Caco-2 (cell line): ENCODE results near the gene AWAT2. TPM values are rescaled to one million over a fixed set of nuclear protein-coding genes. Genes with fewer than 3 reads are reported as not detected.
A peak's percentile ranks its signal among the peaks of the same experiment; 100 is the strongest.

Source experiments
- Bru-seq: library from RNA; stranded (reverse); fragments of 400-500 nt; gene quantifications from one replicate; lab custom pipeline; 2021; lab: Mats Ljungman, UMichigan
- BruChase-seq, 2 experiments: library from RNA; stranded (reverse); fragments of 400-500 nt; gene quantifications; one replicate each; lab custom pipeline; 2021; lab: Mats Ljungman, UMichigan
- BruUV-seq: library from RNA; stranded (reverse); fragments of 400-500 nt; replicated peaks from 2 replicates; lab custom pipeline; 2021; lab: Mats Ljungman, UMichigan
- CTCF ChIA-PET: fragments of 300-600 bp; sonication (Branson Sonifier 250); formaldehyde crosslinking; loops from one replicate; lab custom pipeline; 2022; ENCODE audit warnings: antibody characterized with exemption; lab: Charles Lee
- POLR2A ChIA-PET: fragments of 300-600 bp; sonication (Branson Sonifier 250); formaldehyde crosslinking; loops from one replicate; lab custom pipeline; 2022; ENCODE audit warnings: antibody characterized with exemption; lab: Charles Lee
- DNase-seq, 2 experiments: peaks; one replicate each; pipeline versions ENCODE4 v3.0.0 to v3.0.0-alpha.2; 2020 to 2022
- H3K27me3 ChIP-seq: replicated peaks from 2 replicates; pipeline ENCODE4 v1.6.0; 2011; ENCODE audit warnings: low read length; ENCODE audit not compliant: control insufficient read depth, insufficient read depth
- H3K36me3 ChIP-seq: 2 replicates; pipeline ENCODE4 v1.5.1; 2011; ENCODE audit warnings: low read length; ENCODE audit not compliant: control insufficient read depth, insufficient read depth
- H3K4me1 ChIP-seq: fragments of 250-450 bp; sonication (Bioruptor Pico); 2 replicates; pipeline ENCODE4 v1.5.1; 2020; ENCODE audit warnings: mild to moderate bottlenecking
- H3K4me3 ChIP-seq: 2 replicates; pipeline ENCODE4 v1.5.1; 2011; ENCODE audit warnings: low read depth, mild to moderate bottlenecking, control low read depth, low read length
- H3K9me3 ChIP-seq: fragments of 250-450 bp; sonication (Bioruptor Pico); 2 replicates; pipeline ENCODE4 v1.5.1; 2020; ENCODE audit warnings: mild to moderate bottlenecking, moderate library complexity
- H3K27ac Mint-ChIP-seq: one replicate; pipeline ENCODE4 v1.8.0; 2022; ENCODE audit warnings: mixed read lengths; ENCODE audit not compliant: unreplicated experiment
- H3K27me3 Mint-ChIP-seq: one replicate; pipeline ENCODE4 v1.8.0; 2022; ENCODE audit warnings: mixed read lengths; ENCODE audit not compliant: insufficient read depth, unreplicated experiment
- H3K36me3 Mint-ChIP-seq: one replicate; pipeline ENCODE4 v1.8.0; 2022; ENCODE audit warnings: mild to moderate bottlenecking, mixed read lengths; ENCODE audit not compliant: insufficient read depth, unreplicated experiment
- H3K4me1 Mint-ChIP-seq: one replicate; pipeline ENCODE4 v1.8.0; 2022; ENCODE audit warnings: low read depth, mixed read lengths; ENCODE audit not compliant: unreplicated experiment
- H3K4me3 Mint-ChIP-seq: one replicate; pipeline ENCODE4 v1.8.0; 2022; ENCODE audit warnings: mild to moderate bottlenecking, moderate library complexity, mixed read lengths; ENCODE audit not compliant: unreplicated experiment
- H3K9me3 Mint-ChIP-seq: one replicate; pipeline ENCODE4 v1.8.0; 2022; ENCODE audit warnings: mixed read lengths; ENCODE audit not compliant: unreplicated experiment
- intact Hi-C: fragments of 100-400 bp; cut with micrococcal nuclease; formaldehyde crosslinking; loops from one replicate; pipeline ENCODE4 v1.10.0; 2022; ENCODE audit not compliant: unreplicated experiment
- long read RNA-seq: library from polyadenylated mRNA; stranded (forward); transcript quantifications from one replicate; pipeline ENCODE4 v2.0.0, GENCODE V29; 2022
- total RNA-seq: library from RNA; stranded (reverse); gene quantifications from 2 replicates; pipeline ENCODE4 v1.2.3, GENCODE V29; 2022
- TF ChIP-seq, protein P1 (sequence below), 2 experiments: fragments of 200-600 bp in 1 of 2; IDR thresholded peaks; 1 replicate in 1 of 2; 2 replicates in 1 of 2; pipeline versions ENCODE4 v1.5.1 to v1.8.0; 2011 to 2022; ENCODE audit warnings: antibody characterized with exemption in 1 of 2, control low read depth in 1 of 2, inconsistent platforms in 1 of 2, low read depth in 1 of 2, low read length in 1 of 2, mild to moderate bottlenecking in 1 of 2, moderate library complexity in 1 of 2; ENCODE audit not compliant: insufficient read depth in 1 of 2, severe bottlenecking in 1 of 2, unreplicated experiment in 1 of 2

Gene AWAT2, protein sequence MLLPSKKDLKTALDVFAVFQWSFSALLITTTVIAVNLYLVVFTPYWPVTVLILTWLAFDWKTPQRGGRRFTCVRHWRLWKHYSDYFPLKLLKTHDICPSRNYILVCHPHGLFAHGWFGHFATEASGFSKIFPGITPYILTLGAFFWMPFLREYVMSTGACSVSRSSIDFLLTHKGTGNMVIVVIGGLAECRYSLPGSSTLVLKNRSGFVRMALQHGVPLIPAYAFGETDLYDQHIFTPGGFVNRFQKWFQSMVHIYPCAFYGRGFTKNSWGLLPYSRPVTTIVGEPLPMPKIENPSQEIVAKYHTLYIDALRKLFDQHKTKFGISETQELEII
- total RNA-seq (not detected in 2 replicates), Bru-seq, nascent RNA (not detected), BruChase-seq, experiment 1, labeled RNA remaining after a 2-hour chase (not detected), BruChase-seq, experiment 2, labeled RNA remaining after a 6-hour chase (not detected)
- long read RNA-seq, result 0 reads

DNA sequence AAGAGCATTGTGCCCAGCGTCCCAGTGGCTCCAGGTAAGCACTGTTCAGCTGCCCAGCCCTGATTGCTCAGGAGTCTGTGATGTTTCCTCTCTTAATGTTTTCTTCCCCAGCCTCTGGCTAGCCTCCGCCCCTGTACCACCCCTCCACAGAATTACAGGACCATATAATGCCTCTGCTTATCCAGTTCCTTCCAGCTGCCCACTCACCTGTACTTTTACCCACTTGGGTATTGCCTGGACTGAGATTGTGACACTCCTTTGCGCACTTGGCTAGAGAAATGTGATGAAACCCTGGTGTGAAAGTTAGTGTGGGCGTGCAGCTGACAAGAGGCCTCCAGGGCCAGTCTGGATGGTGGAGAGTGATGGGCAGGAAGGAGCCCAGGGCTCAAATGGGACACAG, at the start of gene AWAT2:
Gene AWAT2, minus strand, starts transcription at position 14 of the 400 bp plus-strand sequence. Its CDS starts 6 bp downstream, at position 8.
- no peaks in the 10 kb centered on the region for H3K9me3 ChIP-seq
- no peaks in the 10 kb centered on the region for H3K9me3 Mint-ChIP-seq
- H3K4me3 Mint-ChIP-seq, result no peak within 1 kb of the TSS
- H3K4me1 ChIP-seq, result no peaks in the 10 kb centered on the region
- H3K4me1 Mint-ChIP-seq, result no peaks in the 10 kb centered on the region
- ChIA-PET CTCF (no interaction called here), POLR2A (no interaction called here)
- no TSS peak for BruUV-seq
- no peak within 1 kb of the TSS for H3K4me3 ChIP-seq
- no peak within 1 kb of the TSS for H3K27ac Mint-ChIP-seq
- TF ChIP-seq, protein P1, sequence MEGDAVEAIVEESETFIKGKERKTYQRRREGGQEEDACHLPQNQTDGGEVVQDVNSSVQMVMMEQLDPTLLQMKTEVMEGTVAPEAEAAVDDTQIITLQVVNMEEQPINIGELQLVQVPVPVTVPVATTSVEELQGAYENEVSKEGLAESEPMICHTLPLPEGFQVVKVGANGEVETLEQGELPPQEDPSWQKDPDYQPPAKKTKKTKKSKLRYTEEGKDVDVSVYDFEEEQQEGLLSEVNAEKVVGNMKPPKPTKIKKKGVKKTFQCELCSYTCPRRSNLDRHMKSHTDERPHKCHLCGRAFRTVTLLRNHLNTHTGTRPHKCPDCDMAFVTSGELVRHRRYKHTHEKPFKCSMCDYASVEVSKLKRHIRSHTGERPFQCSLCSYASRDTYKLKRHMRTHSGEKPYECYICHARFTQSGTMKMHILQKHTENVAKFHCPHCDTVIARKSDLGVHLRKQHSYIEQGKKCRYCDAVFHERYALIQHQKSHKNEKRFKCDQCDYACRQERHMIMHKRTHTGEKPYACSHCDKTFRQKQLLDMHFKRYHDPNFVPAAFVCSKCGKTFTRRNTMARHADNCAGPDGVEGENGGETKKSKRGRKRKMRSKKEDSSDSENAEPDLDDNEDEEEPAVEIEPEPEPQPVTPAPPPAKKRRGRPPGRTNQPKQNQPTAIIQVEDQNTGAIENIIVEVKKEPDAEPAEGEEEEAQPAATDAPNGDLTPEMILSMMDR (IDR thresholded peaks at IDR 0.05; ENCODE audit: insufficient read depth in 1 of 2, low read depth in 1 of 2, low read length in 1 of 2, severe bottlenecking in 1 of 2, unreplicated experiment in 1 of 2), result no peak
- peaks cover 9% of the 10 kb centered on the region for H3K27me3 Mint-ChIP-seq
- intact Hi-C loops, result no loop called here
- no peaks in the 10 kb centered on the region for H3K27me3 ChIP-seq
- no peak for DNase-seq
- no peaks in the 10 kb centered on the region for H3K36me3 Mint-ChIP-seq
- no peaks in the 10 kb centered on the region for H3K36me3 ChIP-seq

DNA sequence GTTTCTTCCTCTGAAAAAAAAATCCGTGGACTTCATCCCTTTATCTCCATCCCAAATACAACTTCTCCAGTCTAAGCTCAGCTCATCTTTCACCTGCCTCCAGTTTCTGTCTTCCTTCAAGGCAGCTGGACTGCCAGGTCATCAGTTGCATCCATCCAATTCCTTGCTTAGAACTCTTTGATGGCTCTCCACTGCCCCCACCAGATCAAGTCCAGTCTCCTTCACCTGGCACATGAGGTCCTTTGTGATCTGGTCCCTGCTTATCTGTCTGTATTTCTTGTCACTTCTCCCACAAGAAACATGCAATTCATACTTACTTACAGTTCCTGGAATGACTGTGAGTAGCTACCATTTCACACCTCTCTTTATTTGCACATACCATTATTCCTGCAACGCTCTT, 46.3 kb upstream of the AWAT2 start:
- Mint-ChIP-seq H3K4me1 (no peaks in the 10 kb centered on the region), H3K4me3 (no peak overlapping the region), H3K36me3 (no peaks in the 10 kb centered on the region), H3K9me3 (no peaks in the 10 kb centered on the region), H3K27ac (no peak overlapping the region), H3K27me3 (peaks cover 5% of the 10 kb centered on the region)
- Histone ChIP-seq H3K27me3 (no peaks in the 10 kb centered on the region), H3K4me3 (no peak overlapping the region), H3K4me1 (no peaks in the 10 kb centered on the region), H3K36me3 (no peaks in the 10 kb centered on the region), H3K9me3 (no peaks in the 10 kb centered on the region)
- TF ChIP-seq, protein P1 (IDR thresholded peaks at IDR 0.05; ENCODE audit: insufficient read depth in 1 of 2, low read depth in 1 of 2, low read length in 1 of 2, severe bottlenecking in 1 of 2, unreplicated experiment in 1 of 2), result no peak
- ChIA-PET CTCF (interaction anchor here (0.6 kb wide), 1 partner anchor 37 kb away, joined by 4 read pairs; the partner anchor contains the start of gene IGBP1), POLR2A (no interaction called here)
- intact Hi-C loops, result loop anchor here (5.0 kb wide), 2 partner anchors 64 to 604 kb away; no protein-coding TSS in a partner anchor
- peak in 1 of 2 experiments; percentile 2 for DNase-seq
- no TSS peak for BruUV-seq

DNA sequence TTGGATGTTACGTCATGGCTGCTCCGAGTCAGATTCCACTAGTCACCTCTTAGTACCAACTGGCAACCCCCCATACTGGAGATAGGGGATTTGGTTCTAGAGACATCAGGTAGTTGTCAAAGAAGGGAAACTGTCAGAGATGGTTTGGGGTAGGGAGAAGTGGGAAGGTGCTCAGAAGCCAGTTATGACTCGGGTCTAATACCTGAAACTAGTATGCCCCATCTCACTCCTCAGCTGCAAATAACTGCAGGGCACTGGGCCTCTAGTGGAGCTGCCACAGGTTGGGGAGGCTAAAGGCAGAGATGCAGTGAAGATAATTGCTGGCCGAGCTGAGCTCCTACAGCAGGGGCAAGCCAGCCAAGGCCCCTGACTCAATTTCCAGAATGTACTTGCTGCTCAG, 42.5 kb upstream of the AWAT2 start:
- Histone ChIP-seq H3K27me3 (no peaks in the 10 kb centered on the region), H3K9me3 (no peaks in the 10 kb centered on the region), H3K4me1 (no peaks in the 10 kb centered on the region), H3K36me3 (no peaks in the 10 kb centered on the region), H3K4me3 (no peak overlapping the region)
- intact Hi-C loops, result no loop called here
- H3K36me3 Mint-ChIP-seq, result no peaks in the 10 kb centered on the region
- CTCF ChIA-PET, result no interaction called here
- DNase-seq, result no peak
- POLR2A ChIA-PET, result no interaction called here
- TF ChIP-seq, protein P1 (IDR thresholded peaks at IDR 0.05; ENCODE audit: insufficient read depth in 1 of 2, low read depth in 1 of 2, low read length in 1 of 2, severe bottlenecking in 1 of 2, unreplicated experiment in 1 of 2), result no peak
- H3K27ac Mint-ChIP-seq, result no peak overlapping the region
- no peaks in the 10 kb centered on the region for H3K4me1 Mint-ChIP-seq
- H3K9me3 Mint-ChIP-seq, result no peaks in the 10 kb centered on the region
- no peak overlapping the region for H3K4me3 Mint-ChIP-seq
- H3K27me3 Mint-ChIP-seq, result peaks cover 7% of the 10 kb centered on the region
- BruUV-seq, result no TSS peak
